Measurements from ENCODE around the gene KCNN4. TPM values are rescaled to one million over a fixed set of nuclear protein-coding genes. Genes with fewer than 3 reads are reported as not detected.

Gene KCNN4
- total RNA-seq, 1 donor, result 0.43 TPM

- no peak overlapping the region for H3K4me3 ChIP-seq (ENCODE audit: low read depth, low read length)
- peak; percentile 72 for DNase-seq (ENCODE audit: low read depth)
Observed at GRCh38 chr19:43784981-43785808, 4.4 kb upstream of the KCNN4 start.

GRCh38 chr19:43784241-43784980, 3.6 kb upstream of the KCNN4 start:
- peak; percentile 70 for DNase-seq (ENCODE audit: low read depth)
- no peak overlapping the region for H3K4me3 ChIP-seq (ENCODE audit: low read depth, low read length)
- no peak for TF ChIP-seq CTCF (IDR thresholded peaks at IDR 0.05; ENCODE audit: insufficient read depth, low read depth, low read length)

More at GRCh38 chr19:43784981-43785808, 4.4 kb upstream of the KCNN4 start:
- peak; percentile 100 for TF ChIP-seq CTCF (IDR thresholded peaks at IDR 0.05; ENCODE audit: insufficient read depth, low read depth, low read length)

- TF ChIP-seq CTCF (IDR thresholded peaks at IDR 0.05; ENCODE audit: insufficient read depth, low read depth, low read length), result no peak
- DNase-seq (ENCODE audit: low read depth), result no peak
- no peak overlapping the region for H3K4me3 ChIP-seq (ENCODE audit: low read depth, low read length)
Observed at GRCh38 chr19:43783636-43784035, 2.9 kb upstream of the KCNN4 start.

- H3K4me3 ChIP-seq (ENCODE audit: low read depth, low read length), result no peak overlapping the region
- no peak for TF ChIP-seq CTCF (IDR thresholded peaks at IDR 0.05; ENCODE audit: insufficient read depth, low read depth, low read length)
- no peak for DNase-seq (ENCODE audit: low read depth)
Observed at GRCh38 chr19:43782689-43783231, 2.0 kb upstream of the KCNN4 start.

GRCh38 chr19:43782311-43782660, 1.5 kb upstream of the KCNN4 start:
- DNase-seq (ENCODE audit: low read depth), result no peak
- TF ChIP-seq CTCF (IDR thresholded peaks at IDR 0.05; ENCODE audit: insufficient read depth, low read depth, low read length), result no peak
- H3K4me3 ChIP-seq (ENCODE audit: low read depth, low read length), result no peak overlapping the region

- no peak for TF ChIP-seq CTCF (IDR thresholded peaks at IDR 0.05; ENCODE audit: insufficient read depth, low read depth, low read length)
- no peak overlapping the region for H3K4me3 ChIP-seq (ENCODE audit: low read depth, low read length)
- no peak for DNase-seq (ENCODE audit: low read depth)
Observed at GRCh38 chr19:43781630-43782310, 997 bp upstream of the KCNN4 start.

Measured in fibroblast of villous mesenchyme (primary cell).